Erythroblast (primary cell): ENCODE data around the gene SNX27.

ENCODE experiments used
- GATA1 ChIP-seq: IDR thresholded peaks from 2 replicates; pipeline ENCODE4 v1.6.1; 2011; ENCODE audit warnings: low read depth, mild to moderate bottlenecking, control low read depth, low read length, moderate library complexity
- POLR2A ChIP-seq: IDR thresholded peaks from 2 replicates; pipeline ENCODE4 v1.6.1; 2011; ENCODE audit warnings: mild to moderate bottlenecking, low read length

DNA sequence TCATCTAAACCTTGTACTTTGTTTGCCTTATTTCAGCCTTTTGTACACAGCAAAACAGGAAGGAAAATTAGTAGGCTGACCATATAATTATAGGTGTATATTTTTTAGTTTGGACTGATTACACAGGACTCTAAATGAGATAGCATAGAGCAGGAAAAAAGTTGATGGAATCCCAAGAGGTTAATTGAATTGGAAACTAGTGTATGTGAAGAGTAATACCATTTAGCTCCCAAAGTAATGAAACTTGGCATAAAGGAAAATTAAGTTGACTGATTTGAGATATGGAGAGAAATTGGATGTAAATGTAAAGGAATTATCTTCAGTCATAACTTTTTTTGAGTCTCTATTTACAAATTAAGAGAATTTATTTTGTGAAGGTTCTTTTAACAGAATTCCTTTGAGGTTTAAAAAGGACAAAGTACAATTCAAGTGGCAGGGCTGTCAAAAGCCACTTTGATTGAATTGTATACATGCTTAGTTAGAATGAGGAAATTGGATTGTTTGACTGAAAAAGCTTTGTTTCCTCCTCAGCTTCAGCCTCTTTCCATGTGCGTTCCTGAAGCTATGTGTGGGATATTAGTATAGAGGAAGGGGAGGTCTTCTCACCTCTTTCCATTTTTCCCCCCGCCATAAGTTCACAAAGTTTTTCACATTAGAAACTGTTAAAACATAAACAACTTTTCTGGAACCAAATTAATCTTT is 26.4 kb downstream of the SNX27 start:
- TF ChIP-seq POLR2A (no peak), GATA1 (no peak)
